GM19455 (cell line): Measurements from ENCODE around the gene GPA33.

Experiments
- ATAC-seq: cut with Tn5 transposase; IDR thresholded peaks from one replicate; pipeline ENCODE4 v1.9.1; 2021; ENCODE audit not compliant: unreplicated experiment

GPA33 gene

GRCh38 chr1:167090314-167090942 lies at the start of gene GPA33:
TSS of gene GPA33 (minus strand) at chr1:167090377. CDS start at chr1:167090287, 90 bp downstream.
- ATAC-seq: no peak

GRCh38 chr1:167138703-167139102 lies 48.5 kb upstream of the GPA33 start:
- ATAC-seq: no peak

DNA sequence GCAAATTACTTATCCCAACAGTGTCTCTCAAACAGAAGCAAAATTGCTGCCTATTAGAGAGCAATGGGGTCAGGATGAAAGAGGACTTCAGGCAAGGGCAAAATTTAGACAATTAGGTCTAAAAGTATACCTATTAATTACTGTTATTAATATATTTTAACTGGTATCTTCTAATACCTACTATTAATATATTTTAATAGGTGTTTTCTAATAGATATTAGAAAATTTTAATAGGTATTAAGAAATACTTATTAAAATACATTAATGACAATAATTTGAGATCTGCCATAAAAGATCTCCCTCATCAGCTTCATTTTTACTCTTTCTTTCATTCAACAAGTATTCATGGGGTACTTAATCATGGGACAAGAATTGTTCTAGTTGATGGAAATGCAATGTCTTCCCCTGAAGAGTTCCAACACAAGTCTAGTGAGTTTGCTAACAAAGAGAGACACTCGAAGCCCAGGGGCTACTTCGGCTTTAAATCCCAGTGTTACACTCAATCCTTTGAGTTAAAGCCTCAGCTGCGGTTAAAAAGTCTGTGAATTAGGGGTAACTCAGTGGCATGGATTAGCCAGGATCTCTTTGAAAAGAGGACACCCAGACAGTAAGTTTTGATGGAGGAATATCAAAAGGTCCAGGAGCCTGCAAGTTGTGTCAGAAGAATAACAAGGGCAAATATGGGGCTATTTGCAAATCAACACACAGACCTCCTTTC lies 47.8 kb upstream of the GPA33 start:
- ATAC-seq: no peak

DNA sequence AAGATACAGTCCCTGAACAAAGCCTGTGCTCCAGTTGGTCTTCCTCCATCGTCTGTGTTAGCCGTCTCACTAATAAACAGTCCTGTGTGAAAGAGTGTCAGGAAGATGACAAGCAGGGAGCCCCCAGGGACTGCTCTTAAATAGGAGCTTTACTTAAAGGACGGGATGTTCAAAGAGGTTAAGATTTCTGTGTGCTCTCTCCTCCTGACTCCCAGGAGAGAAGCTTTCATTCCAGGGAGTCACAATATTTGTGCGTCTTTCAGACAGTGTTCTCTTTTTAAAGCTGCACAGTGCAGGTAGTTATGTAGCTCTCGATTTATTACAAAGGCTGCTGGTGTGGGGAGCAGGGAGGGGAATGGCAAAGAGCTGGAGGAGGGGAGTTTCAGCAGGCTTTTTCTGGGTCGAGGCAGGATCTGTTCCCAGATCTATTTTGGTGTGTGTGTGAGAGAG lies 47.2 kb upstream of the GPA33 start:
- no peak for ATAC-seq

- ATAC-seq: no peak
These were observed 46.6 kb upstream of the GPA33 start for GRCh38 chr1:167136806-167137205.

DNA sequence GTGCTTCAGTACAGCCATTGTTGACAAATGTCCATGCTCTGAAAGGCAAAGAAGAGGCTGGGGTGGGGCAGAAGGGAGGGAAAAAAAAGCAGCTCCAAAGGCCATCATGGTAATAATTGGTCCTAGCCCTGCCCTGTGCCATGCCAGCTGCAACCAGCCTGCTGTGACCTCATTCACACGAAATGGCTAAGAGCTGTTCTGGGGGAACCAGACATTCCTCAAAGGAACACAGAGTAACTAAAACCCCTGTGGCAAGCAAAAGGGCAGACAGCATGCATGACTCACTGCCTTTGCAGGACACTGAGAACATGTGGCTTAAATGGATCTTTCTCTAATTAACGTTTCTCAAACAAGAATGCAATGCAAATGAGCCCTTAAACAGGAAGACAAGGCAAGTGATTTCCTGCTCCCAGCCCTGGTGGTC lies 46.0 kb upstream of the GPA33 start:
- ATAC-seq: no peak

DNA sequence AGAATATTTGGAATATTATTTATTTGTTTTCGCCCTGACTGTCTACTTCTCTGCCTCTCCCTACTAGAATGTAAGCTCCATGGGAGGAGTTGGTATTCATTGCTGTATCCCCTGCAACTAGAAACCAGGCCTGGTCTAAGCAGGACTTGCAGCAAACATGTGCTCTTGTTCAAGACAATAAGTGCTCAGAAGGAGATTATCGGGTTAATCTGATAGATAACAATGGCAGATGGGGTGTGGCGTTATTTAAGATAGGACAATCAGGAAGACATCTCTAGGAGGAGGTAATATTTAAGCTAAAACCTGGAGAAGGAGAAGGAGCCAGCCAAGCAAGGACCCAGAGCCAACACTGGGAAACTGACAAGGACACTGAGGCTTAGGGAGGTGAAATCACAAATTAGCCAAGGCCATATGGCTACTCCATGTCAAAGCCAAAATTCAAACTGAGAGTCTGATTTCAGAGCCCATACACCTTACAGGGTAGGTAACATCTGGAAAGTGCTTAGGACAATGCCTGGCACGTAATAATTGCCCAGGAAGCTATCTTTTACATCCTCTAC lies 45.2 kb upstream of the GPA33 start:
- no peak for ATAC-seq

GRCh38 chr1:167132301-167133010 lies 42.3 kb upstream of the GPA33 start:
- ATAC-seq: no peak

GRCh38 chr1:167130829-167131510 lies 40.8 kb upstream of the GPA33 start:
- ATAC-seq: no peak

- ATAC-seq: no peak
These were observed 38.4 kb upstream of the GPA33 start for GRCh38 chr1:167128261-167129227.

DNA sequence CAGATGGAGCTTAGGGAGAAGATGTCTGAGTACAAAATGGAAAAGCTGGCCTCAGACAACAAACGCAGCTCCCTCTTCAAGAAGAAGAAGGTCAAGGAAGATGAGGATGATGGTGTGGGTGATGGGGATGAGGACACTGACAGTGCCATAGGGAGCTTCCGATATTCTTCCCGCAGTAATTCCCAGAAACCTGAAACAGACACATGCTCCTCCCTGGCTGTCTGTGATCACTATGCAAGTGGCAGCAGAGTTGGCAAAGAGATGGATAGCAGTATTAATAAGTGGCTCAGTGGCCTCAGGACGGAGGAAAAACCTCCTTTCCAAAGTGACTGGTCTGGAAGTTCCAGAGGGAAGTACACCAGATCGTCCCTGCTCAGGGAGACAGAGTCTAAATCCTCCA lies 37.5 kb upstream of the GPA33 start:
- ATAC-seq: no peak

DNA sequence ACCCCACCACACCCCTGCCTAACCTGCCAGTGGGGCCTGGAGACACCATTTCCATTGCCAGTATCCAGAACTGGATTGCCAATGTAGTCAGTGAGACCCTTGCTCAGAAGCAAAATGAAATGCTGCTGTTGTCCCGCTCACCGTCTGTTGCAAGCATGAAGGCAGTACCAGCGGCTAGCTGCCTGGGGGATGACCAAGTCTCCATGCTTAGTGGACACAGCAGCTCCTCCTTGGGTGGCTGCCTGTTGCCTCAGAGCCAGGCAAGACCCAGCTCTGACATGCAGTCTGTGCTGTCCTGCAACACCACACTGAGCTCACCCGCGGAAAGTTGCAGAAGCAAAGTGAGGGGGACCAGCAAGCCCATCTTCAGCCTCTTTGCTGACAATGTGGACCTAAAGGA lies 37.1 kb upstream of the GPA33 start:
- no peak for ATAC-seq

- ATAC-seq: no peak
These were observed 36.6 kb upstream of the GPA33 start for GRCh38 chr1:167126811-167127210.

DNA sequence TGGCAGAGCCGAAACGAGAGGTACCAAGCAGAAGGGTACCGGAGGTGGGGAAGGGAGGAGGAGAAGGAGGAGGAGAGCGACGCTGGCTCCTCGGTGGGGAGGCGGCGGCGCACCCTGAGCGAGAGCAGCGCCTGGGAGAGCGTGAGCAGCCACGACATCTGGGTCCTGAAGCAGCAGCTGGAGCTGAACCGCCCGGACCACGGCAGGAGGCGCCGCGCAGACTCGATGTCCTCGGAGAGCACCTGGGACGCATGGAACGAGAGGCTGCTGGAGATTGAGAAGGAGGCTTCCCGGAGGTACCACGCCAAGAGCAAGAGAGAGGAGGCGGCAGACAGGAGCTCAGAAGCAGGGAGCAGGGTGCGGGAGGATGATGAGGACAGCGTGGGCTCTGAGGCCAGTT lies 36.1 kb upstream of the GPA33 start:
- ATAC-seq: no peak

GRCh38 chr1:167122568-167122967 lies 32.4 kb upstream of the GPA33 start:
- no peak for ATAC-seq

DNA sequence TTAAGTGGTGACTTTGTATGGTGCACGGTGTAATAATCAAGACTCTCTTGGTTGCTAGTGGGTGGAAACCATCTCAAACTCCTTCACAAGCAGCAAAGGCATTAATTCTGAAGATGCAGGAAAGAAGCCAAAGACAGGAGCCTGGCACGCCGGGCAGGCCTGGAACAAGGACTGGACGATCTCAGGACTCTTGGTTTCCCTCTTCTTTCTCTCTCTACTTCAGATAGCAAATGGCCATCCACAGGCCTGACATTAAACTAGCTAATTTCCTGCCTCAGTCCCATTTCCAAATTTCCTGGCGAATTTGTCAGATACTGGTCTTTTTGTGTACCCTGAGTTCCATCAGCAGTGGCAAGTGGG lies 31.9 kb upstream of the GPA33 start:
- ATAC-seq: no peak

DNA sequence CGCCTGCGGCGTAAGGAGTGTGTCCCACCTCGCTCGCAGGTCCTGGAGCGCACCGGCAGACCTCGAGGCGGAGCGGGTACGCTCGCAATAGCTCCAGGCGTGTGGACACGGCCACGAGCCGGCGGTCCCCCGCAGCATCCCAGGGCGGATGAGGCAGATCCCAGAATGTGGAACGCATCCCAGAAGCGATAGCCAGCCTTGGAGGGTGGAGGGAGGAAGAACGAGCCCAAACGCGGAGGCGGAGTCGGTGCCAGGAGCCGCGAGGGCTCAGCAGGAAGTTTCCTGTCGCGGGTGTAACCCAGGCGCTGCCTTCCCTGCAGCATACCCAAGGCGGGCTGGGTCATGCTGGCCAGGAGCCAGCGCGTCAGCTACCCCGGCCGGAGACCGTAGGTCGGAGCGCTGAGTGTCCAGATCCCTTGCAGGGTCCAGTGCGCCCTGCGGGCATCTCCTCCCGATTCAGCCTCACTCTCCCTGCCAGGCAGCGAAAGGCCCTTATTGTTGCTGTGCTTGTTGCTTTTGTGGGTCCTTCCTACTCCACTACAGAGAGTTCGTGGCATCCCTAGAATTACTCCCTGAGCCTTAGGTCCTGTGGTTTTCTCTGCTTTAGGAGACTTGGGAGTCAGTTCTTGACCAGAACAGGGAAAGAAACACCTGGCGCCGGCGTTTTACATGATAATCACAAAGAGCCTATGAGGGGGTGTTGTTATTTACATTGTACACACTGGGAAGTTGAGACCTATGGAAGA lies 31.4 kb upstream of the GPA33 start:
- no peak for ATAC-seq

- no peak for ATAC-seq
These were observed 30.7 kb upstream of the GPA33 start for GRCh38 chr1:167120899-167121298.

DNA sequence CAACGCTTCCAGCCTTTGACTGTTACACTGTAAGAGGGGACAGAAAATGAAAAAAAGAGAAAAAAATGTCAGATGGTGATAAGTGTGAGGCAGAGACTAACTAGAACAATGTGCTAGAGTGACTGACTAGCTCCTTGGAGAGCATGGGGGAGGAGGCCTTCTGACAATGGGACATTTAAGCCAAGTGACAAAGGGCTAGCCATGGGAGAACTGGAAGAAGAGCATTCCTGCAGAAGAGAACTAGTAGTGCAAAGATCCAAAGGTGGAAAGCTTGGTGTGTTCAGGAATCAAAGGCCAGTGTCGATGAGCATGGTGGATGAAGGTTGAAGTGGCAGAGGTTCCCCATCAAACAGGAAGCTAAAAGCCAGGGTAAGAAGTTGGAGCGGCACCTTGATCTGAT lies 29.5 kb upstream of the GPA33 start:
- ATAC-seq: no peak
